A673 (cell line): ENCODE results near the gene LHX6. TPM values are rescaled to one million over a fixed set of nuclear protein-coding genes. Genes with fewer than 3 reads are reported as not detected.

Experiments
- BruUV-seq: library from RNA; stranded (reverse); fragments of 400-500 nt; replicated peaks from 2 replicates; lab custom pipeline; 2021; lab: Mats Ljungman, UMichigan
- CTCF ChIA-PET: fragments of 300-600 bp; sonication (Branson Sonifier 250); formaldehyde crosslinking; loops from one replicate; lab custom pipeline; 2022; ENCODE audit warnings: antibody characterized with exemption; lab: Charles Lee
- POLR2A ChIA-PET: fragments of 300-600 bp; sonication (Branson Sonifier 250); formaldehyde crosslinking; loops from one replicate; lab custom pipeline; 2022; ENCODE audit warnings: antibody characterized with exemption; ENCODE audit not compliant: low non-redundant PET; lab: Charles Lee
- DNase-seq: peaks from one replicate; pipeline ENCODE4 v3.0.0-alpha.2; 2015; ENCODE audit warnings: low spot score
- H3K27ac ChIP-seq: fragments of 200-600 bp; sonication (generic); 2 replicates; pipeline ENCODE4 v1.5.1; 2016; ENCODE audit warnings: mixed run types, low read depth, mild to moderate bottlenecking, mixed read lengths, antibody characterized with exemption, low read length; ENCODE audit not compliant: poor library complexity, severe bottlenecking
- H3K27me3 ChIP-seq: fragments of 200-600 bp; sonication (generic); replicated peaks from 2 replicates; pipeline ENCODE4 v1.6.1; 2017; ENCODE audit warnings: mixed run types, low read depth, mild to moderate bottlenecking, mixed read lengths, antibody characterized with exemption, low read length; ENCODE audit not compliant: insufficient read depth, poor library complexity
- H3K36me3 ChIP-seq: fragments of 200-600 bp; sonication (generic); 2 replicates; pipeline ENCODE4 v1.6.1; 2016; ENCODE audit warnings: mixed run types, mild to moderate bottlenecking, mixed read lengths, antibody characterized with exemption, low read length; ENCODE audit not compliant: insufficient read depth, poor library complexity, severe bottlenecking
- H3K4me1 ChIP-seq: fragments of 200-600 bp; sonication (generic); 2 replicates; pipeline ENCODE4 v1.6.1; 2017; ENCODE audit warnings: mixed run types, mild to moderate bottlenecking, mixed read lengths, antibody characterized with exemption, low read length; ENCODE audit not compliant: insufficient read depth, poor library complexity, severe bottlenecking
- H3K4me3 ChIP-seq: fragments of 200-600 bp; sonication (generic); 2 replicates; pipeline ENCODE4 v1.5.1; 2016; ENCODE audit warnings: low read depth, mixed run types, mild to moderate bottlenecking, mixed read lengths, low read length; ENCODE audit not compliant: poor library complexity, severe bottlenecking
- H3K9me3 ChIP-seq: fragments of 200-600 bp; sonication (generic); 2 replicates; pipeline ENCODE4 v1.6.1; 2016; ENCODE audit warnings: mixed run types, low read depth, mild to moderate bottlenecking, mixed read lengths, antibody characterized with exemption, low read length; ENCODE audit not compliant: poor library complexity, severe bottlenecking
- EZH2 ChIP-seq: fragments of 200-600 bp; sonication (generic); IDR thresholded peaks from 2 replicates; pipeline ENCODE4 v1.6.1; 2017; ENCODE audit warnings: borderline replicate concordance, low read depth, mild to moderate bottlenecking, mixed read lengths, antibody characterized with exemption, low read length; ENCODE audit not compliant: poor library complexity, severe bottlenecking
- intact Hi-C: fragments of 100-400 bp; cut with micrococcal nuclease; formaldehyde crosslinking; loops from one replicate; pipeline ENCODE4 v1.10.0; 2022; ENCODE audit not compliant: unreplicated experiment
- total RNA-seq: library from RNA; stranded (reverse); gene quantifications from 2 replicates; pipeline ENCODE4 v1.2.3, GENCODE V29; 2021
- TF ChIP-seq, protein P1 (sequence below): fragments of 300-800, 200-600 bp; sonication (generic); conservative IDR thresholded peaks from 2 replicates; pipeline ENCODE4 v1.5.1; 2017; ENCODE audit warnings: low read depth, mild to moderate bottlenecking, antibody characterized with exemption, low read length, moderate library complexity, mixed read lengths

Gene LHX6
- total RNA-seq, 1 experiment from 2014 or later = not detected

DNA sequence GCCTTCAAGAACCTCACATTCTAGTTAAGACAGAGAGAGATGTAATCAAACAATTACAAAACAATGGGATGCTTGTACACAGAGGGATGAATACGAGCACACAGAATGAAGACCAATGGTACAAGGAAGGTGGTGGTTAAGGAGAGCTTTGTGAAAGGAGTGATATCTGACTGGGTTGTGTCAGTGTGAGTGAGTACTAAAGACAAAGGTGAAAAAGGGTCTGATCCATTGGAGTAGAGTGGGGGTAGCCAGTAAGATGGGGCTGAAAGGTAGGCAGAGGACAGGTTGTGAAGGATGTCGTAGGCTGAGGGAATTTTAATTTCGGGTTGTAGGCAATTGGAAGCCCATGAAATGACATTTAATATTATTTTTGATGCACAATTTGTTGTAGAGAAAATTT lies 26.0 kb upstream of the LHX6 start:
- Histone ChIP-seq H3K4me3 (no peak overlapping the region), H3K27ac (no peak overlapping the region), H3K27me3 (no peaks in the 10 kb centered on the region), H3K4me1 (no peaks in the 10 kb centered on the region), H3K9me3 (no peaks in the 10 kb centered on the region), H3K36me3 (peaks cover 20% of the 10 kb centered on the region)
- intact Hi-C loops = no loop called here
- no peak for DNase-seq
- ChIA-PET CTCF (no interaction called here), POLR2A (no interaction called here)
- TF ChIP-seq, protein P1, sequence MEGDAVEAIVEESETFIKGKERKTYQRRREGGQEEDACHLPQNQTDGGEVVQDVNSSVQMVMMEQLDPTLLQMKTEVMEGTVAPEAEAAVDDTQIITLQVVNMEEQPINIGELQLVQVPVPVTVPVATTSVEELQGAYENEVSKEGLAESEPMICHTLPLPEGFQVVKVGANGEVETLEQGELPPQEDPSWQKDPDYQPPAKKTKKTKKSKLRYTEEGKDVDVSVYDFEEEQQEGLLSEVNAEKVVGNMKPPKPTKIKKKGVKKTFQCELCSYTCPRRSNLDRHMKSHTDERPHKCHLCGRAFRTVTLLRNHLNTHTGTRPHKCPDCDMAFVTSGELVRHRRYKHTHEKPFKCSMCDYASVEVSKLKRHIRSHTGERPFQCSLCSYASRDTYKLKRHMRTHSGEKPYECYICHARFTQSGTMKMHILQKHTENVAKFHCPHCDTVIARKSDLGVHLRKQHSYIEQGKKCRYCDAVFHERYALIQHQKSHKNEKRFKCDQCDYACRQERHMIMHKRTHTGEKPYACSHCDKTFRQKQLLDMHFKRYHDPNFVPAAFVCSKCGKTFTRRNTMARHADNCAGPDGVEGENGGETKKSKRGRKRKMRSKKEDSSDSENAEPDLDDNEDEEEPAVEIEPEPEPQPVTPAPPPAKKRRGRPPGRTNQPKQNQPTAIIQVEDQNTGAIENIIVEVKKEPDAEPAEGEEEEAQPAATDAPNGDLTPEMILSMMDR = no peak
- no peak for TF ChIP-seq EZH2
- no TSS peak for BruUV-seq

DNA sequence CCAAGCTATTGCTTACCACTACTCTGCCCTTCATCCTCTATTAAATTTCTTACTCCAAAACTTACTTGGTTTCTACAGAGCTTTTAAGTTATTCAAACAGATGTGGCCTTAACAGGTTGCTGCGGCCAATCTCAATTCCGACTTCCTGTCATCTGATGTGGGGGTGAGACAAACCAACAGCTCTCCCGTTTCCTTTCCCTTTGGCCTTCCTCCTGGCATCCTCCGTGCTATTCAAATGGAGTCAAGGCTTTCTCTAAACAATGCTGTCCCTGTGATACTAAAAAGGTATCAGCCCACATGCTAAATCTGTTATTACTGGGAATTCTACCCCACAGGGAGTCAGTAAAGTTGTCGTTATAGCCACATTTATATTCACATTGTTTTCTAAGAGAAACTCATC lies 24.0 kb upstream of the LHX6 start:
- BruUV-seq = no TSS peak
- Histone ChIP-seq H3K27me3 (no peaks in the 10 kb centered on the region), H3K27ac (no peak overlapping the region), H3K36me3 (peaks cover 15% of the 10 kb centered on the region), H3K4me3 (no peak overlapping the region), H3K9me3 (no peaks in the 10 kb centered on the region), H3K4me1 (no peaks in the 10 kb centered on the region)
- ChIA-PET CTCF (no interaction called here), POLR2A (no interaction called here)
- TF ChIP-seq, protein P1 = no peak
- no peak for TF ChIP-seq EZH2
- DNase-seq = no peak
- intact Hi-C loops = no loop called here

DNA sequence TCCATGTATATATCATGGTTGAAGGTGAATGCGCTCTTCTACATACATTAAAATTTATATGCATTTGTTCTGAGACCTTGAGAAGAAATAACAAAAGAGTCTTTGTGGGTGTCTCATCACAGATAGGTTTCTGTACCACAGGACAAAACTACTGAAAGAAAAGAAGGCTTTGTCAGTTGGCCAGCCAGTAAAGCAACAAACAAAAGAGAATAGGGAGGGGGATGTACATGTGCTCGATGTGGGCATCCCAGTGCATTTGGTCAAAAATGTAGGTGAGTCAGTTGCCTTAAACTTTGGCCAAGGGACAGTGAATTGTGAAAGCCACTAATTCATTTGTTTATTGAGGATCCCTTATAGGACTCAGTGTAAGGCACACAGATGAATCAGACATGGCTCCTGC lies 22.6 kb upstream of the LHX6 start:
- POLR2A ChIA-PET = no interaction called here
- TF ChIP-seq EZH2 = no peak
- TF ChIP-seq, protein P1 = no peak
- intact Hi-C loops = no loop called here
- CTCF ChIA-PET = no interaction called here
- Histone ChIP-seq H3K4me1 (no peaks in the 10 kb centered on the region), H3K9me3 (no peaks in the 10 kb centered on the region), H3K36me3 (peaks cover 22% of the 10 kb centered on the region), H3K27ac (no peak overlapping the region), H3K27me3 (no peaks in the 10 kb centered on the region), H3K4me3 (no peak overlapping the region)
- DNase-seq = no peak
- no TSS peak for BruUV-seq
